Measurements from ENCODE around the gene FGGY.
"Not testable (repeated sequence)": the region's sequence is repeated elsewhere in the genome, so short reads cannot be mapped to it uniquely, and the experiment has no call there.

The FGGY gene

GRCh38 chr1:59485171-59485570 lies 188.3 kb downstream of the FGGY start:
- no peak overlapping the region for H3K27ac ChIP-seq
- no peaks in the 10 kb centered on the region for H3K27me3 ChIP-seq
- no peak overlapping the region for H3K4me2 ChIP-seq
- TF ChIP-seq Cebpa-rat (IDR thresholded peaks at IDR 0.05), result no peak
- H3K9me3 ChIP-seq (replicated peaks in 1 of 11), result no peaks in the 10 kb centered on the region
- no peak overlapping the region for H3K4me3 ChIP-seq
- no peaks in the 10 kb centered on the region for H4K20me1 ChIP-seq
- no peak overlapping the region for H3K9ac ChIP-seq
- no peaks in the 10 kb centered on the region for H3K36me3 ChIP-seq
- peaks cover 9 to 44% (median 22%) of the 10 kb centered on the region in 10 experiments; a peak in 17 of 20 replicates for H3K4me1 ChIP-seq

GRCh38 chr1:59485949-59486348 lies 189.1 kb downstream of the FGGY start:
- H3K27ac ChIP-seq, result no peak overlapping the region
- H3K4me1 ChIP-seq, result peaks cover 9 to 44% (median 22%) of the 10 kb centered on the region in 10 experiments; a peak in 17 of 20 replicates
- TF ChIP-seq Cebpa-rat (IDR thresholded peaks at IDR 0.05), result no peak

GRCh38 chr1:59486615-59487014 lies 189.7 kb downstream of the FGGY start:
- Histone ChIP-seq H3K4me2 (peak overlapping the region in 1 of 11 experiments; percentile 39; a peak in 2 of 22 replicates), H3K4me3 (no peak overlapping the region), H3K9me3 (replicated peaks in 1 of 11) (0 out of 22 replicates have a peak, but pooled peaks cover 0 to 3% (median 0%) of the 10 kb centered on the region in 11 experiments), H4K20me1 (no peaks in the 10 kb centered on the region), H3K27ac (no peak overlapping the region), H3K27me3 (no peaks in the 10 kb centered on the region), H3K9ac (no peak overlapping the region), H3K36me3 (no peaks in the 10 kb centered on the region), H3K4me1 (peaks cover 9 to 44% (median 21%) of the 10 kb centered on the region in 10 experiments; a peak in 17 of 20 replicates)
- TF ChIP-seq Cebpa-rat (IDR thresholded peaks at IDR 0.05), result no peak

More at GRCh38 chr1:59485949-59486348, 189.1 kb downstream of the FGGY start:
- Histone ChIP-seq H3K36me3 (no peaks in the 10 kb centered on the region), H3K27me3 (no peaks in the 10 kb centered on the region), H3K4me2 (no peak overlapping the region), H3K9me3 (replicated peaks in 1 of 11) (no peaks in the 10 kb centered on the region), H3K9ac (no peak overlapping the region), H4K20me1 (no peaks in the 10 kb centered on the region), H3K4me3 (no peak overlapping the region)

- peak overlapping the region in 2 of 11 experiments; percentile 25 to 39; a peak in 3 of 22 replicates for H3K4me2 ChIP-seq
- no peaks in the 10 kb centered on the region for H3K36me3 ChIP-seq
- H3K4me3 ChIP-seq, result no peak overlapping the region
- H3K27me3 ChIP-seq, result no peaks in the 10 kb centered on the region
- H3K9me3 ChIP-seq (replicated peaks in 1 of 11), result 0 out of 22 replicates have a peak, but pooled peaks cover 0 to 7% (median 0%) of the 10 kb centered on the region in 11 experiments
- no peak overlapping the region for H3K9ac ChIP-seq
- TF ChIP-seq Cebpa-rat (IDR thresholded peaks at IDR 0.05), result no peak
- H4K20me1 ChIP-seq, result no peaks in the 10 kb centered on the region
- H3K27ac ChIP-seq, result no peak overlapping the region
- H3K4me1 ChIP-seq, result peaks cover 9 to 44% (median 15%) of the 10 kb centered on the region in 10 experiments; a peak in 17 of 20 replicates
Observed at GRCh38 chr1:59487335-59488031, 190.6 kb downstream of the FGGY start.

GRCh38 chr1:59492500-59492899 lies 195.6 kb downstream of the FGGY start:
- Histone ChIP-seq H3K9ac (no peak overlapping the region), H3K4me1 (peaks cover 0 to 26% (median 0%) of the 10 kb centered on the region in 10 experiments; a peak in 4 of 20 replicates), H4K20me1 (no peaks in the 10 kb centered on the region), H3K4me3 (no peak overlapping the region), H3K4me2 (no peak overlapping the region), H3K27ac (no peak overlapping the region), H3K36me3 (peaks cover 0 to 4% (median 0%) of the 10 kb centered on the region in 11 experiments; a peak in 3 of 22 replicates), H3K27me3 (no peaks in the 10 kb centered on the region), H3K9me3 (replicated peaks in 1 of 11) (peaks cover 4 to 18% (median 10%) of the 10 kb centered on the region in 11 experiments; a peak in 20 of 22 replicates)
- TF ChIP-seq Cebpa-rat (IDR thresholded peaks at IDR 0.05), result no peak

- Histone ChIP-seq H3K27me3 (no peaks in the 10 kb centered on the region), H3K9ac (no peak overlapping the region), H4K20me1 (no peaks in the 10 kb centered on the region), H3K27ac (no peak overlapping the region), H3K4me3 (no peak overlapping the region), H3K4me1 (peaks cover 0 to 34% (median 0%) of the 10 kb centered on the region in 10 experiments; a peak in 6 of 20 replicates), H3K36me3 (peaks cover 0 to 4% (median 0%) of the 10 kb centered on the region in 11 experiments; a peak in 3 of 22 replicates), H3K9me3 (replicated peaks in 1 of 11) (peaks cover 4 to 18% (median 10%) of the 10 kb centered on the region in 11 experiments; a peak in 20 of 22 replicates), H3K4me2 (peak overlapping the region in 2 of 11 experiments; percentile 39 to 41; a peak in 3 of 22 replicates)
- no peak for TF ChIP-seq Cebpa-rat (IDR thresholded peaks at IDR 0.05)
Observed at GRCh38 chr1:59494145-59494833, 197.4 kb downstream of the FGGY start.

GRCh38 chr1:59496156-59496555 lies 199.3 kb downstream of the FGGY start:
- not testable (repeated sequence) for H3K9ac ChIP-seq, H3K27me3 ChIP-seq, H3K36me3 ChIP-seq, H4K20me1 ChIP-seq, H3K4me2 ChIP-seq, H3K27ac ChIP-seq, H3K4me3 ChIP-seq
- peaks cover 0 to 53% (median 2%) of the 10 kb centered on the region in 10 experiments; a peak in 9 of 20 replicates for H3K4me1 ChIP-seq
- H3K9me3 ChIP-seq (replicated peaks in 1 of 11), result peaks cover 4 to 18% (median 10%) of the 10 kb centered on the region in 11 experiments; a peak in 20 of 22 replicates

GRCh38 chr1:59497616-59498015 lies 200.7 kb downstream of the FGGY start:
- Histone ChIP-seq H3K9ac (no peak overlapping the region), H3K4me2 (no peak overlapping the region), H3K27me3 (no peaks in the 10 kb centered on the region), H4K20me1 (no peaks in the 10 kb centered on the region), H3K4me3 (no peak overlapping the region), H3K9me3 (replicated peaks in 1 of 11) (peaks cover 4 to 11% (median 10%) of the 10 kb centered on the region in 11 experiments; a peak in 20 of 22 replicates), H3K36me3 (peaks cover 0 to 4% (median 0%) of the 10 kb centered on the region in 11 experiments; a peak in 3 of 22 replicates), H3K27ac (no peak overlapping the region), H3K4me1 (peaks cover 0 to 68% (median 2%) of the 10 kb centered on the region in 10 experiments; a peak in 9 of 20 replicates)
- no peak for TF ChIP-seq Cebpa-rat (IDR thresholded peaks at IDR 0.05)

- TF ChIP-seq Cebpa-rat (IDR thresholded peaks at IDR 0.05), result no peak
- H3K36me3 ChIP-seq, result peaks cover 0 to 4% (median 0%) of the 10 kb centered on the region in 11 experiments; a peak in 3 of 22 replicates
- no peak overlapping the region for H3K27ac ChIP-seq
- H3K4me3 ChIP-seq, result no peak overlapping the region
- H3K9me3 ChIP-seq (replicated peaks in 1 of 11), result peaks cover 4 to 11% (median 10%) of the 10 kb centered on the region in 11 experiments; a peak in 20 of 22 replicates
- H3K9ac ChIP-seq, result no peak overlapping the region
- H3K4me1 ChIP-seq, result peaks cover 0 to 62% (median 2%) of the 10 kb centered on the region in 10 experiments; a peak in 9 of 20 replicates
- no peaks in the 10 kb centered on the region for H4K20me1 ChIP-seq
- no peaks in the 10 kb centered on the region for H3K27me3 ChIP-seq
- peak overlapping the region in 3 of 11 experiments; percentile 31 to 66 (median 50); a peak in 5 of 22 replicates for H3K4me2 ChIP-seq
Observed at GRCh38 chr1:59498640-59499039, 201.7 kb downstream of the FGGY start.

Measured in BLaER1 treated with 17β-estradiol and CSF1 and Interleukin-3, amounts not matched to agents 10 nM and 100 nM (cell line).